ENCODE results near the gene SYT14.
"Not testable (repeated sequence)": the region's sequence is repeated elsewhere in the genome, so short reads cannot be mapped to it uniquely, and the experiment has no call there.

SYT14 gene

DNA sequence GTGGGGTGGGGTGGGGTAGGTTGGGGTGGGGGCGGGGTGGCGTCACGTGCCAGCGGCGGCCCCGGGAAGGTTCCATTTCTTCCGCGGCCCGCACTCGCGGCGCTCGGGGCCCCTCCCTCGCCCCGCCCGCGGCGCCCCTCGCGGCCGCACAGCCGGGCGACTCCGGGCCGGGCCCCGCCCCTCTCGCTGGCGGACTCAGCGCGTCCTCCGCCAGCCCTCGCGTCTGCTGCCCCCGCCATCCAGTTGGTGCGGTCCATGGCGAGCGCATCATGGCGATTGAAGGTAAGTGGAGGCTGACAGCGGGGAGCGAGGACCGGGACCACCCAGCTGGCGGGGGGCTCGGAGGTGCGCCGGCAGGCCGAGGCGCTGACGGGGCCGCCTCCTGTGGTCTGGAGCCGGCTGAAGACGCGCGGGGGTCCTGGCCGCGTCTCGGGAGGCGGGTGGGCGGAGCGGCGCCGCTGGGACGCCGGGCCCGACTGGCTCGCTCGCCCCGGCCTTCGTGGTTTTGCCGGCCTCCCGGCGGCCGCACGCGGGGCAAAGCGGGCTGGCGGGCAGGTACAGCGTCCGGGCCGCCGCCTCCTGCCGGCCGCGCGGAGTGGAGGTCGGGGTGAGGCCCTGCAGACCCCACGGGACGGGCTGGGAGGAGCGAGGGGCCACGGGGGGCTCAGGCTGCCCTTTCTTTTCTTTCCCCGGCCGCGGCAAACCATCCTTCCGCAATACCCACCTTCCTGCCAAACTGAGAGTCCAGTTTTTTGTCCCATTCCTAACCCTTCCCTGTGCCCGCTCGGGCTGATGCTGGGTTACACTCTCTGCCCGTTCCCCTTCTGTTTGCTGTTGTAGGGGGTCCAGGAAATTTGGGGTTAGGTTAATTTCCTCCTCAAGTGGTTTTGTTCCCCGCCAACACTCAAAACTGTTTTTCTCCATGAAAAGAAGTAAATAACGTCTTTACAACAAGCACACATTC is at the start of gene SYT14:
SYT14 (plus strand) TSS at position 222 of the 964 bp plus-strand sequence; CDS start at position 270, 48 bp downstream.
- in situ Hi-C loops (cut with MboI; ENCODE audit: low sequenced_read_pairs) = no loop called here

GRCh38 chr1:209888291-209889076 is 49.5 kb upstream of the SYT14 start:
- in situ Hi-C loops (cut with MboI; ENCODE audit: low sequenced_read_pairs) = not testable (repeated sequence)

DNA sequence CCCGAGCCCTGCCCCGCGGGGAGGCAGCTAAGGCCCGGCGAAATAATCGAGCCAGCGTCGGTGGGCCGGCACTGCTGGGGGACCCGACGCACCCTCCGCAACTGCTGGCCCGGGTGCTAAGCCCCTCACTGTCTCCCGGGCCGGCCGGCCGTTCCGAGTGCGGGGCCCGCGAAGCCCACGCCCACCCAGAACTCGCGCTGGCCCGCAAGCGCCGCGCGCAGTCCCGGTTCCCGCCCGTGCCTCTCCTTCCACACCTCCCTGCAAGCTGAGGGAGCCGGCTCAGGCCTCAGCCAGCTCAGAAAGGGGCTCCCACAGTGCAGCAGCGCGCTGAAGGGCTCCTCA is 49.0 kb upstream of the SYT14 start:
- in situ Hi-C loops (cut with MboI; ENCODE audit: low sequenced_read_pairs) = no loop called here

DNA sequence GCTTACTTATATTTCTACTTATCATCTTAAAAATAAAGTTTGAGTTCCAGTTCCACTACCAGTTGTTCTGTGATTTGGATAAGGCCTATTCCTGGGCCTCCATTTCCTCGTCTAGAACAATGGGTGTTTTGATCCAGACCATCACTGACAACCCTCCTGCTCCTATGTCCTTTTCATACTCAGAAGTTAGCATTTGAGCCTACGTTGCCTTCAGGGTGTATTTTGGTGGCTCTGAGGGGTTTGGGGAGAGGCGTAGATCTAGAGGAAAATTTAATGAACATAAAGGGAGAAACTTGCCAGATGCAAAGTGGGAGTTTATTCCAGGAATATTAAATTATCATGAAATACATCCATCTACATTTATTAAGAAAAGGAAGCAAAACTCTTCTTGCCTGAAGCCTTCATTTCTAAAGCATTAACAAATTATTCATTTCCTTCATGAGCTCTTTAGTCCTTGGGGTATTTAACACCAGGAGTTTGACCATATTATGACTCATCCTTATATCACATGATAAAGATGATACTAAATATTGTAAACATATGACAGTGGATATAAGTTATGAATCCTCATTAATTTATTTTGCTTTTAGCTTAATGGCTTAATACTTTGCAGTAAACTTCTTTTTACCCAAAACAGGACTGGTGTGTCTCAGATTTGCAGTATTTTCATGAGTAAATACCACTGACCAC is 47.2 kb upstream of the SYT14 start:
- in situ Hi-C loops (cut with MboI; ENCODE audit: low sequenced_read_pairs) = no loop called here

DNA sequence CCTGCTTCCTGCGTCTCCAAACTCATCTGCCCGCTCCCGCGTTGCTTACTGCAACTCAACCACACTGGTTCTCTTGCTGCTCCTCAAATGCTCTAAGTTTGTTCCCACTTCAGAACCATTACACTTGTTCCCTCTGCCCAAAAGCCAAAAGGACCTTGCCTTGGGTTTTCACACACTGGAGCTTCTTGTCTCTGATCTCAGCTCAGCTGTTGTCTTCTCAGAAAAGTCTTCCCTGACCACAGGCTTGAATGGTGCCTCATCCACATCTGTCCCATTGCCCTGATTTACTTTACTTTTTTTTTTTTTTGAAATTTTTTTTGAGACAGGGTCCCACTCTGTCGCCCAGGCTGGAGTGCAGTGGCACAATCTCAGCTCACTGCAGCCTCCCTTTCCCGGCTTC is 44.3 kb upstream of the SYT14 start:
- in situ Hi-C loops (cut with MboI; ENCODE audit: low sequenced_read_pairs) = no loop called here

DNA sequence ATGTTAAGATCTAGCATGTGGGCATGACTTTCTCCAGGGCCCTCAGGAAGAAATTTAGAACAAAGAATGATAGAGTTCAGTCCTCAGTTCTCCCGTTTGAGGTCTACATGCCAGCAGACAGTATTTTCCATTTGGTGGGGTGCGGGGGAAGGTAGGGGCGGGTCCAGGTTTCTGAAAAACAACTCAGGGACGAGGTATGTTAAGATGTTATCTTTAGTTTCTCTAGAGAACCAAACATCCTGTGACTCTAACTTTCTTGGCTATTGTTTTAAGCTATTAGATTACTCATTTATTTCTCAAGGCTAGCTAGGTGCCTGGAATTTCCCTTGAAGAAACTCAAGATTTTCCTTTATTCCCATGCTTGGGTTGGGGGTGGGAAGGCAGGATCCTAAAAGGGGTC is 42.3 kb upstream of the SYT14 start:
- in situ Hi-C loops (cut with MboI; ENCODE audit: low sequenced_read_pairs) = no loop called here

- in situ Hi-C loops (cut with MboI; ENCODE audit: low sequenced_read_pairs) = no loop called here
Observed at GRCh38 chr1:209896346-209896745, 41.7 kb upstream of the SYT14 start.

DNA sequence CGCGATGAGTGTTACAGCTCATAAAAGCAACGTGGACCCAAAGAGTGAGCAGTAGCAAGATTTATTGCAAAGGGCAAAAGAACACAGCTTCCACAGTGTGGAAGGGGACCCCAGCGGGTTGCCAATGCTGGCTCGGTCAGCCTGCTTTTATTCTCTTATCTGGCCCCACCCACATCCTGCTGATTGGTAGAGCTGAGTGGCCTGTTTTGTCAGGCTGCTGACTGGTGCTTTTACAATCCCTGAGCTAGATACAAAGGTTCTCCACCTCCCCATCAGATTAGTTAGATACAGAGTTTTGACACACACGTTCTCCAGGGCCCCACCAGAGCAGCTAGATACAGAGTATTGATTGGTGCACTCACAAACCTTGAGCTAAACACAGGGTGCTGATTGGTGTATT is 39.7 kb upstream of the SYT14 start:
- in situ Hi-C loops (cut with MboI; ENCODE audit: low sequenced_read_pairs) = not testable (repeated sequence)

- in situ Hi-C loops (cut with MboI; ENCODE audit: low sequenced_read_pairs) = not testable (repeated sequence)
Observed at GRCh38 chr1:209898851-209899250, 39.2 kb upstream of the SYT14 start.

- in situ Hi-C loops (cut with MboI; ENCODE audit: low sequenced_read_pairs) = no loop called here
Observed at GRCh38 chr1:209899948-209900347, 38.1 kb upstream of the SYT14 start.

- in situ Hi-C loops (cut with MboI; ENCODE audit: low sequenced_read_pairs) = no loop called here
Observed at GRCh38 chr1:209900734-209901133, 37.3 kb upstream of the SYT14 start.

DNA sequence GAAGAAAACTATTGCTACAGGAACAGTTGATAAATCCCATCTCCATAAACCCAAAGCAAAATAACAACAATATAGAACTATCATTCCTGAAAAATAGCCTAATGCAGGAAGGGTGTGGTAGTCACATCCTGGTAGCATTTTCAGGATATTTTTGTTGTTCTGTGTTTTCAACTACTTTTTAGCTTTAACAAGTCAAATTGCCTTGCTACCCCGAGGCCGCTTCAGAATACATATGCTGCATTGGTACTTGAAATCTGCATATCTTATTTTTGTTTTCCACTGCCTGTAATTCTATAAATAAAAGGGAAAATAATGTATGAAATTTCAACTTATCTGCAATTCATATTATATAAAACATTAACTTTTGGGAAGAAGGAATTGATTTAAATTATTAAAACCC is 36.8 kb upstream of the SYT14 start:
- in situ Hi-C loops (cut with MboI; ENCODE audit: low sequenced_read_pairs) = no loop called here

- in situ Hi-C loops (cut with MboI; ENCODE audit: low sequenced_read_pairs) = not testable (repeated sequence)
Observed at GRCh38 chr1:209904774-209905173, 33.2 kb upstream of the SYT14 start.

- in situ Hi-C loops (cut with MboI; ENCODE audit: low sequenced_read_pairs) = no loop called here
Observed at GRCh38 chr1:209911746-209912145, 26.3 kb upstream of the SYT14 start.

GRCh38 chr1:209912306-209912705 is 25.7 kb upstream of the SYT14 start:
- in situ Hi-C loops (cut with MboI; ENCODE audit: low sequenced_read_pairs) = no loop called here

DNA sequence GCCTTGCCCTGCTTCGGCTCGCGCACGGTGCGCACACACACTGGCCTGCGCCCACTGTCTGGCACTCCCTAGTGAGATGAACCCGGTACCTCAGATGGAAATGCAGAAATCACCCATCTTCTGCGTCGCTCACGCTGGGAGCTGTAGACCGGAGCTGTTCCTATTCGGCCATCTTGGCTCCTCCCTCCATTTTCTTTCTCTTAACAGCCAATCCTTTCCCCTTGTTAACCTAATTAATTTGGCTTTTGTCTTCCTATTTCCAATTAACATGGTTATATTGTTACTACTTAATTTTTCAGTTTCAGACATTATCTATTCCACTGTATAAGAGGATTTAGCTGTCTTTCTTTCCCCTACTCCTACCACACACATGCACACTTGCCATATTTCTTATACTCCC is 18.4 kb upstream of the SYT14 start:
- in situ Hi-C loops (cut with MboI; ENCODE audit: low sequenced_read_pairs) = not testable (repeated sequence)

DNA sequence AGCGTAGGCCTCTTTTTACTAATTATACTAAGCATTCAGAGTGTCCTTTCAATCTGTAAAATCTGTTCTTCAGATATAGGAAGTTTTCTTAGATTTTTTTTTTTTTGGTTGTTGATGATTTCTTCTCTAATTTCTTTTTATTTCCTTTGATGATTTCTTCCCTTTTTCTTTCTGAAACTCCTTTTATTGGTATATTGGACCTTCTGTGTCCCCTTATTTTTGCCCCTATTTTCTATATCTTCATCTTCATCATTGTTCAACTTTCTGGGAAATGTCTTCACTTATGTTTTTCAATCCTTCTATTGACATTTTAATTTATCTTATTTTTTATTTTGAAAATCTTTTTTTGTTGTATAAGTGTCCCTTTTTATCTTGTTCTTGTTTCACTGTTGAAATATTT is 17.2 kb upstream of the SYT14 start:
- in situ Hi-C loops (cut with MboI; ENCODE audit: low sequenced_read_pairs) = no loop called here

DNA sequence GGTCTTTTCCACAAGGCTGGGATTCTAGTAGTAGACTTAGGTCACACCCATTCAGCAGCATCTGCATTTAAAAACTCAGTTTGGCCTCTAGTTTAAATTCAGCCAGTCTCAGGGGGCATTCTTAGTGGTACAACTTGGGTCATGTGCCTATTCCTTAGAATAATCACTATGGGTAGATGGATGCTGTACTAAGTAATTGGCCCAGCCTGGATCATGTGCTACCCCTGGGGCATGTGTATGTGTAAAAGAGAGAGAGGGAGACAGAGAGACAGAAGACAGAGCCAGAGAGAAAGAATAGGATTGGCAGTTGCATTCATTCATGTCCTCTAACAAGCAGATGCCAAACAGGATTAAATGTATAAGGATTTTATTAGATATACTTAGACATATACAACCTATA is 13.6 kb upstream of the SYT14 start:
- in situ Hi-C loops (cut with MboI; ENCODE audit: low sequenced_read_pairs) = no loop called here

- in situ Hi-C loops (cut with MboI; ENCODE audit: low sequenced_read_pairs) = no loop called here
Observed at GRCh38 chr1:209926045-209926444, 12.0 kb upstream of the SYT14 start.

GRCh38 chr1:209927466-209927865 is 10.6 kb upstream of the SYT14 start:
- in situ Hi-C loops (cut with MboI; ENCODE audit: low sequenced_read_pairs) = no loop called here

- in situ Hi-C loops (cut with MboI; ENCODE audit: low sequenced_read_pairs) = no loop called here
Observed at GRCh38 chr1:209929751-209930150, 8.3 kb upstream of the SYT14 start.
